Cardiac muscle cell (in vitro differentiated cells and primary cell): ENCODE data around the gene OSBPL3. TPM values are rescaled to one million over a fixed set of nuclear protein-coding genes. Genes with fewer than 3 reads are reported as not detected.

Experiments used
- DNase-seq, 2 donors: peaks; one replicate each; pipeline versions ENCODE4 v3.0.0 to v3.0.0-alpha.2; 2010 to 2017; ENCODE audit warnings: low read depth in 1 of 2, low spot score in 1 of 2
- H3K27ac ChIP-seq: fragments of 200-600 bp; sonication (generic); 2 replicates; pipeline ENCODE4 v1.5.1; 2016
- H3K27me3 ChIP-seq: fragments of 200-600 bp; sonication (generic); 2 replicates; pipeline ENCODE4 v1.6.0; 2016; ENCODE audit warnings: control low read depth
- H3K36me3 ChIP-seq: fragments of 200-600 bp; sonication (generic); 2 replicates; pipeline ENCODE4 v1.5.1; 2016; ENCODE audit warnings: control low read depth
- H3K4me1 ChIP-seq: fragments of 200-600 bp; sonication (generic); 2 replicates; pipeline ENCODE4 v1.8.1; 2017; ENCODE audit warnings: low read depth, mild to moderate bottlenecking, mixed run types
- H3K4me3 ChIP-seq: fragments of 200-600 bp; sonication (generic); 2 replicates; pipeline ENCODE4 v1.5.1; 2016; ENCODE audit warnings: mild to moderate bottlenecking
- H3K9me3 ChIP-seq: fragments of 200-600 bp; sonication (generic); 2 replicates; pipeline ENCODE4 v1.5.1; 2017; ENCODE audit warnings: low read depth, mild to moderate bottlenecking, control low read depth
- polyA plus RNA-seq: library from polyadenylated mRNA; unstranded; fragments of >200 nt; fragmentation: Nextera tagmentation; extraction: Ambion mirVana; gene quantifications from 2 replicates; pipeline ENCODE4 v1.2.1, GENCODE V29; 2016
- total RNA-seq: library from RNA; depleted of rRNA; stranded (reverse); fragments of >200 nt; gene quantifications from 2 replicates; pipeline ENCODE4 v1.2.3, GENCODE V29; 2016
- TF ChIP-seq, protein P1 (sequence below): IDR thresholded peaks from 2 replicates; pipeline ENCODE4 v1.5.1; 2012; ENCODE audit warnings: low read depth, mild to moderate bottlenecking, low read length

Gene OSBPL3
- total and polyA plus RNA-seq, 2 experiments from 2014 or later, result 7.5 to 8.2 TPM

DNA sequence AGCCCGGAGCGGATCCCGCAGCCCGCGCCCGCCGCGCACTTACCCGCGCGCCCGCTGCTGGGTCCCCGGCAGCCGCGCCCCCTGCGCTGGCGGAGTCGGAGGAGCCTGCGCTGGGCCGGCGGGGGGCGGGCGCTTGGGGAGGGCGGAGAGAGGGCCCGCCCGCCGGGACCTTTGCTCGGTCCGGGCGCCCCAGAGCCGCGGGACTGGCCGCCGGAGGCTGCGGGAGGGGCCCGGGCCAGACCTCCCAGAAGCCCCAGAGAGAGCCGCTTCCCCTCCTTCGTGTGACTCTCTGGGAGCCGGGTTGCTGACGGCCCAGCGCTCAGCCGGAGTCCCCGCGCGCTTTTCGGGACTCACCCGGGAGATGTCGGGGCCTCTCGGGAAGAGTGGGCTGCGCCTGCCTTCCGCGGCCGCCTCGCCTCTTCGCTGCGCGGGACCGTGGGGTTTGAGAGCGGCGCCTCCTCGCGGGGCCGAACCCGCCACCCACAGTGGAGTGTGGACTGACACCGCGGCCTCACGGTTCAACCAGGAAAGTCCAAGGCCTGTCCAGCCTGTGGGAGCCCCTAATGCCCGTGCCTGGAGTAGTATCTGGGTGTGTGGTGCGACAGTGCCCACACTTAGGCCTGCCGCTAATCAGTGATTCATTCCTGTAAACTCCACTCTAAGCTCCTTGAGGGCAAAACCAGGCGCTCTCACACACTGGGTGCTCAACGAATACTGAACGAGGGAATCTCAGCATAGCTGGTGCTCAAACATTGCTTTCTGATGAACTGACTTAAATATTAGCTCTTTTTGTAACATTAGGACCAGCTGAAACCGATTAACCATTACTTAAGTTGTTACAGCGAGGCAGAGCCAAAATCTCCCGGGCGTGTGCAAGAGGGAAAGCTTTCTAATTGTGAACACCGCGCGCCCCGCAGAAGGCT lies 222.4 kb downstream of the OSBPL3 start, which contains the start of gene GSDME:
Gene GSDME (minus strand): TSS at position 112 of the 923 bp plus-strand sequence. CDS start 7,690 bp downstream, outside the sequence.
- Histone ChIP-seq H3K4me1 (no peaks in the 10 kb centered on the region), H3K36me3 (no peaks in the 10 kb centered on the region), H3K4me3 (peak within 1 kb of the TSS; percentile 88), H3K9me3 (no peaks in the 10 kb centered on the region), H3K27ac (no peak within 1 kb of the TSS), H3K27me3 (peaks cover 25% of the 10 kb centered on the region)
- TF ChIP-seq, protein P1, sequence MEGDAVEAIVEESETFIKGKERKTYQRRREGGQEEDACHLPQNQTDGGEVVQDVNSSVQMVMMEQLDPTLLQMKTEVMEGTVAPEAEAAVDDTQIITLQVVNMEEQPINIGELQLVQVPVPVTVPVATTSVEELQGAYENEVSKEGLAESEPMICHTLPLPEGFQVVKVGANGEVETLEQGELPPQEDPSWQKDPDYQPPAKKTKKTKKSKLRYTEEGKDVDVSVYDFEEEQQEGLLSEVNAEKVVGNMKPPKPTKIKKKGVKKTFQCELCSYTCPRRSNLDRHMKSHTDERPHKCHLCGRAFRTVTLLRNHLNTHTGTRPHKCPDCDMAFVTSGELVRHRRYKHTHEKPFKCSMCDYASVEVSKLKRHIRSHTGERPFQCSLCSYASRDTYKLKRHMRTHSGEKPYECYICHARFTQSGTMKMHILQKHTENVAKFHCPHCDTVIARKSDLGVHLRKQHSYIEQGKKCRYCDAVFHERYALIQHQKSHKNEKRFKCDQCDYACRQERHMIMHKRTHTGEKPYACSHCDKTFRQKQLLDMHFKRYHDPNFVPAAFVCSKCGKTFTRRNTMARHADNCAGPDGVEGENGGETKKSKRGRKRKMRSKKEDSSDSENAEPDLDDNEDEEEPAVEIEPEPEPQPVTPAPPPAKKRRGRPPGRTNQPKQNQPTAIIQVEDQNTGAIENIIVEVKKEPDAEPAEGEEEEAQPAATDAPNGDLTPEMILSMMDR, result no peak
- DNase-seq, result peak; percentile 75 to 80

DNA sequence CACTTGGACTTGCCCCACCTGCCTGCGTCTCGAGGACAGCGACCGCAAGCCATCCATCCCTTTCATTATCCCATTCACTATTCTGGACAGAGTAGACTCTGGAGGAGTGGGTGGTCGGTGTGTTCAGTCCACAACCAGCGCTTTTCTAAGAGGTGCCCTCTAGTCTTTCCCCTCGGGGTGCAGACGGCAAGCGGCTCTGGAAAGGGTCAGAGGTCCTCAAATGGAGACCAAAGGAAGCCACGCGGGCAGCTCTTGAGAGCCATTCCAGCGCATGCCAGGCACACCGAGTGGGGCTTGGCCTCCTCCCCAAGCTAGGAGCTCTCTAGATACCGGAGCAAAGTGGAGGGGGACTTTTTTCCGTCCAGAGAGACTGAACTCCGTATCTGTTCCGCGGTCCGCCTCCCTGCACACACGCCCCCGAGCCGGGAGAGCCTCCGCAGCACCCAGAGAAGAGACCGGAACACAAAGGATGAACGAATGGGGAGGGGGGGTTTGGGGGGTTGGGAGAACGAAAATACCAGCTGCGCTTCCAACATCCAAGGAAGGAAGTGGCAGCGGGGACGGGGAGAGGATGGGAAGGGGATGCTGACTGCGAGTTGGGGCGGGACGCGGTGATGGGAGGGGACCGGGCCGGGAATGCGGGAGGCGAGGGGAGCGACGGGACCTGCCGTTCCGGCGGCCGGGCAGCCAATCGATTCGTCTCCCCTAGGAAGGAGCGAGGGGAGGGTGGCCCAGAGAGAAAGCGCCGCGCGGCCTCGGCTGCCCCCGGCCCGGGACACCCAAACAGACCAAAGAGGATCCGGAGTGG lies 223.2 kb downstream of the OSBPL3 start:
- H3K4me1 ChIP-seq, result no peaks in the 10 kb centered on the region
- TF ChIP-seq, protein P1, result no peak
- H3K4me3 ChIP-seq, result peak overlapping the region; percentile 88
- no peak overlapping the region for H3K27ac ChIP-seq
- H3K27me3 ChIP-seq, result peaks cover 25% of the 10 kb centered on the region
- peak; percentile 67 to 69 for DNase-seq
- no peaks in the 10 kb centered on the region for H3K9me3 ChIP-seq
- H3K36me3 ChIP-seq, result no peaks in the 10 kb centered on the region

DNA sequence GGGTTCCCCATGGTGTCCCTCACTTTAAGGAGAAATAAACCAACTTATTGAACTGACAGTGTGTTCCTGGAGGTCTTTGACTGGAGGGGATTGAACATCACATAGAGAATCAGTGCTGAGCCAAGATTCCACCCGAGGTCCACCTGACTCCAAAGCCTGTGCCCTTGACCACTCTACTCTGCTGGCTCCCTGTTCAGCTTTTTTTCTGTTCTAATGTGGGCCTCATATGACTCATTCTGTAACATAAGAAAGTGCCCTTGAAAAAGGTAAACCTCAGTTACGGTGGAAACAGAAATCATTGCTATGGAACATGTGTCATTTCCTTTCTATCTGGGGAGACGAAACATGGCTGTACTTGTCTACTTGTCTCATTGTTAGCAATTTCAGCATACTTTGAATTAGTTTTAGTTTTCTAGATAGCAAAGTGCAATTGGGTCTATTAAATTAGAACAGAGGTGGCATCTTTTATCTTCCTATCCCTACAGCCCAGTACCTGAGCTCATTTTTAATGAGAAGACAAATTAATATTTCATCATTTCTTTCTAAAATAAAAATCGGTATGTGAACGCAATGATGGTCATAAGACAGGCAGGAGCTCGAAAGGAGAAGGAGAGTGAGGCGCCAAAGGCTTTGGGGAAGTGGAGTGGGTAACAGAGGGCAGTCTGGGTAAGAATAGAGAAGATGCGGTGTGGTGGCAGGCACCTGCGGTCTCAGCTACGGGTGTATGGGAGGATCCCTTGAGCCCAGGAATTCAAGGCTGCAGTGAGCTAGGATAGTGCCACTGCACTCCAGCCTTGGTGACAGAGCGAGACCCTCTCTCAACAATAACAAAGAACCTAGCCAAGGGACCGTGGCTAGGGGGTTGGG lies 224.2 kb downstream of the OSBPL3 start:
- Histone ChIP-seq H3K27me3 (peaks cover 25% of the 10 kb centered on the region), H3K36me3 (no peaks in the 10 kb centered on the region), H3K4me1 (no peaks in the 10 kb centered on the region), H3K9me3 (no peaks in the 10 kb centered on the region), H3K4me3 (no peak overlapping the region), H3K27ac (no peak overlapping the region)
- DNase-seq, result no peak
- TF ChIP-seq, protein P1, result no peak

DNA sequence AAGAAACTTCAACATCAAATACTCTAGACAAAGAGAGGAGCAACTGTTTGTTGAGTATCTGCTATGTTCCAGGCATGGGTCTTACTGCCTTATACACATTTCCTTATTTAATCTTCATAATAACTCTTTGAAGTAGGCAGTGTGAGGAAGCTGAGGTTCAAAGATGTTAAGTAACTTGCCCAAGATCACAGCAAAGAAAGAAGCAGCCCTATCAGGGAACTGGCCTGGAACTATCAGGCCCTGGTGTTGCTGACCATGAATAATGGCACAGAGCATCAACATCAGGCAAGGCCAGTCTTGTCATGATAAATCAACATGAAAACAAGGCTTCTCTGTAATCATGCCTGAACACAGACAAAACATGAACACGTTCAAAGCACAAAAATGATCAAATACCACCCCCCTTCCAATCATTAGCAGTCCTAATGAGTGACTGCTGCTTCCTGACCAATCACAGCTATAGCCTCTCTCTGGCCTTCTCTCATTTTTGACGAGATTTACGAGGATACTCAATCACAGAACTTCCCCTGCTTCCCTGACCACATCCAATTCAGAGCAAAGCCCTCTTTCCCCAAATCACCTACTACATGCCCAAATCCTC lies 225.0 kb downstream of the OSBPL3 start:
- DNase-seq, result no peak
- Histone ChIP-seq H3K9me3 (no peaks in the 10 kb centered on the region), H3K27me3 (peaks cover 25% of the 10 kb centered on the region), H3K4me3 (no peak overlapping the region), H3K27ac (no peak overlapping the region), H3K36me3 (no peaks in the 10 kb centered on the region), H3K4me1 (no peaks in the 10 kb centered on the region)
- TF ChIP-seq, protein P1, result no peak
